CD8-positive, alpha-beta memory T cell (primary cell): ENCODE measurements around the gene VDAC2. TPM values are rescaled to one million over a fixed set of nuclear protein-coding genes. Genes with fewer than 3 reads are reported as not detected.
A peak's percentile ranks its signal among the peaks of the same experiment; 100 is the strongest.
"Not testable (repeated sequence)": the region's sequence is repeated elsewhere in the genome, so short reads cannot be mapped to it uniquely, and the experiment has no call there.

Experiments used
- CTCF ChIA-PET: fragments of 350-600 bp; sonication (Branson Sonifier 250); formaldehyde crosslinking; loops from one replicate; lab custom pipeline; 2021; ENCODE audit warnings: antibody characterized with exemption; lab: Charles Lee
- POLR2A ChIA-PET: fragments of 350-600 bp; sonication (Branson Sonifier 250); formaldehyde crosslinking; loops from one replicate; lab custom pipeline; 2021; ENCODE audit warnings: antibody characterized with exemption; lab: Charles Lee
- DNase-seq, 5 donors: peaks; one replicate each; pipeline versions ENCODE4 v3.0.0 to v3.0.0-alpha.2; 2020 to 2022; ENCODE audit warnings: mixed read lengths in 1 of 5
- H3K27ac ChIP-seq: one replicate; pipeline ENCODE4 v1.7.0; 2013; ENCODE audit warnings: low read depth, mild to moderate bottlenecking, low read length, moderate library complexity
- H3K27me3 ChIP-seq: 2 replicates; pipeline ENCODE4 v1.7.0; 2013; ENCODE audit warnings: low read length, mild to moderate bottlenecking; ENCODE audit not compliant: insufficient read depth, poor library complexity, severe bottlenecking
- H3K36me3 ChIP-seq: 2 replicates; pipeline ENCODE4 v1.7.0; 2013; ENCODE audit warnings: mild to moderate bottlenecking, low read length, moderate library complexity; ENCODE audit not compliant: insufficient read depth
- H3K4me1 ChIP-seq: 2 replicates; pipeline ENCODE4 v1.7.0; 2013; ENCODE audit warnings: mild to moderate bottlenecking, low read length, moderate library complexity; ENCODE audit not compliant: insufficient read depth
- H3K4me3 ChIP-seq: 2 replicates; pipeline ENCODE4 v1.7.0; 2013; ENCODE audit warnings: mild to moderate bottlenecking, low read length
- H3K9me3 ChIP-seq: 2 replicates; pipeline ENCODE4 v1.7.0; 2013; ENCODE audit warnings: mild to moderate bottlenecking, low read length
- H3K27ac Mint-ChIP-seq, 8 donors: one replicate each; pipeline ENCODE4 v1.8.0; 2020 to 2021; ENCODE audit warnings: mixed read lengths in 8 of 8, mild to moderate bottlenecking in 6 of 8, inconsistent platforms in 3 of 8, moderate library complexity in 3 of 8
- H3K27me3 Mint-ChIP-seq, 2 donors: one replicate each; pipeline ENCODE4 v1.8.0; 2020 to 2021; ENCODE audit warnings: mixed read lengths in 2 of 2, mild to moderate bottlenecking in 1 of 2, moderate library complexity in 1 of 2
- H3K36me3 Mint-ChIP-seq, 3 donors: one replicate each; pipeline ENCODE4 v1.8.0; 2020 to 2021; ENCODE audit warnings: mixed read lengths in 3 of 3, inconsistent platforms in 1 of 3, mild to moderate bottlenecking in 1 of 3
- H3K4me1 Mint-ChIP-seq, 3 donors: one replicate each; pipeline ENCODE4 v1.8.0; 2020 to 2021; ENCODE audit warnings: mixed read lengths in 3 of 3, inconsistent platforms in 1 of 3, mild to moderate bottlenecking in 1 of 3
- H3K4me3 Mint-ChIP-seq, 7 donors: one replicate each; pipeline ENCODE4 v1.8.0; 2020 to 2021; ENCODE audit warnings: mixed read lengths in 7 of 7, mild to moderate bottlenecking in 6 of 7, moderate library complexity in 4 of 7, inconsistent platforms in 2 of 7
- H3K9me3 Mint-ChIP-seq, 5 donors: one replicate each; pipeline ENCODE4 v1.8.0; 2020 to 2022; ENCODE audit warnings: mixed read lengths in 5 of 5, mild to moderate bottlenecking in 3 of 5, moderate library complexity in 2 of 5, inconsistent platforms in 1 of 5
- polyA plus RNA-seq: library from polyadenylated mRNA; unstranded; fragments of 300-500 nt; fragmentation: Illumina TruSeq; gene quantifications from one replicate; pipeline ENCODE4 v1.2.3, GENCODE V29; 2021
- total RNA-seq, 2 experiments: library from RNA; stranded (reverse); gene quantifications; one replicate each; pipeline ENCODE4 v1.2.3, GENCODE V29; 2021

The VDAC2 gene
- total and polyA plus RNA-seq, 3 experiments from 2014 or later, result 149 to 261 (median 247) TPM

DNA sequence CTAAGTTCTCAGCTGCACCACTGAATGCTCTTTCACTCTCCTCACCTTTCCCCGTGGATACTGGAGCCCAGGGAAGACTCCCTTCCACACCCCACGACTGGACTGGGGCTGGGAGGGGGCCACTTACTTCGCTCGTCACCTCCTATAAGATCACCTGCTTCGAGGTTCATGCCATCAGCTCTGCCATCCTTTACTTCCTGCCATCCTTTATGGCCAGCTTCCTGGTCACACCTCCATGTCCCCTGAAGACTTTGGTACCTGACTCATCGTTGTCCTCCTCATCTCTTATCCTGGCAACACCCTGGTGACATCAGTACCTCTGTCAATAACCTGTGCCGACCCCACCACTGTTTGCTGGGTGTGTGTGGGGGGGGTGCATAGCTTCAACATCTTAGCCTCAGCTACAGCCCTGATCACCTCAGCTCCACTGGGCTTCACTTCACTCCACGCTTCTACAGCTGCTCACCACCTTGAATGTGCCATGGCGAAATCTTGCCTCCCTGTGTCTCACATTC, 8.7 kb upstream of the VDAC2 start:
- H3K27ac Mint-ChIP-seq, result no peak overlapping the region
- H3K4me1 ChIP-seq, result no peaks in the 10 kb centered on the region
- no peak for DNase-seq
- H3K4me3 Mint-ChIP-seq, result no peak overlapping the region
- CTCF ChIA-PET, result interaction anchor here (1.1 to 6.4 kb wide), 3 partner anchors 9 to 34 kb away, joined by 3 to 37 read pairs (median 5); partner anchors contain the start of genes COMTD1 and VDAC2
- H3K9me3 Mint-ChIP-seq, result no peaks in the 10 kb centered on the region
- no peak overlapping the region for H3K27ac ChIP-seq
- no peaks in the 10 kb centered on the region for H3K36me3 ChIP-seq
- POLR2A ChIA-PET, result no interaction called here
- H3K4me3 ChIP-seq, result no peak overlapping the region
- H3K4me1 Mint-ChIP-seq, result no peaks in the 10 kb centered on the region
- no peaks in the 10 kb centered on the region for H3K36me3 Mint-ChIP-seq
- H3K27me3 ChIP-seq, result no peaks in the 10 kb centered on the region
- H3K27me3 Mint-ChIP-seq, result no peaks in the 10 kb centered on the region
- H3K9me3 ChIP-seq, result no peaks in the 10 kb centered on the region

DNA sequence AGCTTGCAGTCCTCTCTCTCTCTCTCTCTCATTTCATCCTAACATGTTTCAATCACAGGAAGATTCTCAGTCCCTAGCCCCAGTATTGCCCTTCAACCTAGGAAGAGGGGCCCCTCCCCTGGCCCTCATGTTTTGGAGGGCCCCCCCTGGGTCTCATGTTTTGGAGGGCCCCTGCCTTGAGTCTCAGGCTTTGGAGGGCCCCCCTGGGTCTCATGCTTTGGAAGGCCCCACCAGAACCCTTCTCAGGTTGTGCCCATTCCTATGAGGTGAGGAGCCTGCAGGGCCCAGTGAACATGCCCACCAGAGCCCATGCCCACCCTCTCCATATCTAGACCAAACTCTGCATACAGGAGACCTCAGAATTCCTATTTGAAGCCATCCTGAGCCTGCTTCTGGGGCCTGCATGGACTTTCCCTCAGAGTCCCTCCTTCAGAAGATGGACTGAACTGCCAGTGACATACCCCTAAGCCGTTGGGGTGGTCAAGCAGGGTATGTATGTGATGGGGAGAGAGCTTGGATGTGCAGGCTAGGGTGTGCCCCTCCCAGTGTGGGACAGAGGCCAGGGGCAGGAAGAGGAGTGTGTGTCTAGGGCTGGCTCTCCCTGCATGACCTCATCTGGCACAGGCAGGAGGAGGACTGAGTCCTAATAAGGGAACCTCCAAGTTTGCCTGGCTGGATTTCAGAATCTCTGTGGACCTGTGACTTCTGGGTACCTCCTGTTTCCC, 8.1 kb upstream of the VDAC2 start:
- Mint-ChIP-seq H3K4me3 (no peak overlapping the region), H3K36me3 (no peaks in the 10 kb centered on the region), H3K4me1 (no peaks in the 10 kb centered on the region), H3K27me3 (no peaks in the 10 kb centered on the region), H3K27ac (no peak overlapping the region), H3K9me3 (no peaks in the 10 kb centered on the region)
- H3K36me3 ChIP-seq, result no peaks in the 10 kb centered on the region
- no peaks in the 10 kb centered on the region for H3K9me3 ChIP-seq
- no peak overlapping the region for H3K27ac ChIP-seq
- ChIA-PET CTCF (interaction anchor here (1.1 to 6.4 kb wide), 2 partner anchors 14 to 33 kb away, joined by 3 to 37 read pairs; partner anchors contain the start of gene COMTD1), POLR2A (no interaction called here)
- H3K4me3 ChIP-seq, result no peak overlapping the region
- H3K4me1 ChIP-seq, result no peaks in the 10 kb centered on the region
- no peak for DNase-seq
- no peaks in the 10 kb centered on the region for H3K27me3 ChIP-seq

DNA sequence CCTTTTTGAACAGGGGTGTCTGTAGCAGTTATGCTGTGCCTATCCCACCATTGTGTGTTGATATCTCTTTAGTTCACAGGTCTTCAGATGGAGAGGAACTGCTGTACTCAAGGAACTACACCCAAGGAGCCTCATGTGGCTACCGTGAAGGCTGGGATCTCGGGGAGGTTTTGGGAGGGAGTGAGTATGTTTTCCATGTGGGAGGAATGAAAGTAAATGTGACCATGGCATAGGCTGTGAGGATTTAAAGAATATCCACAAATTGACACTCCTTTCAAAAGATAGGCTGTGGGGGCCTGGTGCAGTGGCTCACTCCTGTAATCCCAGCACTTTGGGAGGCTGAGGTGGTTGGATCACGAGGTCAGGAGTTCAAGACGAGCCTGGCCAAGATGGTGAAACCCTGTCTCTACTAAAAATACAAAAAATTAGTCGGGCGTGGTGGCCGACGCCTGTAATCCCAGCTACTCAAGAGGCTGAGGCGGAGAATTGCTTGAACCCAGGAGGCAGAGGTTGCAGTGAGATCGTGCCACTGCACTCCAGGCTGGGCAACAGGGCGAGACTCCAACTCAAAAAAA, 7.5 kb upstream of the VDAC2 start:
- H3K4me1 Mint-ChIP-seq, POLR2A ChIA-PET, H3K36me3 Mint-ChIP-seq: not testable (repeated sequence)

DNA sequence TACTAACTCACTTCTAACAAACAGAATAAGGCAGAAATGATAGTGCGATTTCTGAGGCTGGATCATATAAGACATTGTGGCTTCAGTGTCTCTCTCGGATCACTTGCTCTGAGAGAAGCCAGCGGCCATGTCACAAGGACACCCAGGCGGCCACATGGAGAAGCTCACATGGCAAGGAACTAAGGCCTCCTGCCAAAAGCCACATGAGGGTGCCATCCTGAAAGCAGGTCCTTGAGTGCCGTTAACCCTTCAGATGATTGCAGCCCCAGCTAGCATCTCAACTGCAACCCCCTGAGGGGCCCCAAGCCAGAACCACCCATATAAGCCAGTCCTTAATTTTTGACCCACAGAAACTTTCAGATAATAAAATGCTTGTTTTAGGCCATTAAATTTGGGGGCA, 6.9 kb upstream of the VDAC2 start:
- no peaks in the 10 kb centered on the region for H3K9me3 ChIP-seq
- ChIA-PET CTCF (interaction anchor here (4.0 to 10.5 kb wide), 2 partner anchors 16 to 30 kb away, joined by 15 to 168 read pairs; partner anchors contain the start of gene COMTD1), POLR2A (no interaction called here)
- no peaks in the 10 kb centered on the region for H3K27me3 Mint-ChIP-seq
- H3K27me3 ChIP-seq, result no peaks in the 10 kb centered on the region
- peak overlapping the region in 1 of 8 donors; percentile 11 for H3K27ac Mint-ChIP-seq
- H3K4me1 ChIP-seq, result no peaks in the 10 kb centered on the region
- H3K36me3 Mint-ChIP-seq, result no peaks in the 10 kb centered on the region
- H3K4me3 ChIP-seq, result no peak overlapping the region
- H3K27ac ChIP-seq, result no peak overlapping the region
- no peak overlapping the region for H3K4me3 Mint-ChIP-seq
- H3K9me3 Mint-ChIP-seq, result no peaks in the 10 kb centered on the region
- no peaks in the 10 kb centered on the region for H3K36me3 ChIP-seq
- no peaks in the 10 kb centered on the region for H3K4me1 Mint-ChIP-seq
- no peak for DNase-seq

More for the DNA sequence above, 7.5 kb upstream of the VDAC2 start:
- not testable (repeated sequence) for H3K4me3 Mint-ChIP-seq, H3K27ac Mint-ChIP-seq, H3K4me3 ChIP-seq, H3K27ac ChIP-seq, H3K36me3 ChIP-seq, H3K27me3 Mint-ChIP-seq, H3K4me1 ChIP-seq, H3K9me3 Mint-ChIP-seq, DNase-seq, H3K27me3 ChIP-seq, H3K9me3 ChIP-seq
- CTCF ChIA-PET, result interaction anchor here (4.0 to 10.5 kb wide), 2 partner anchors 15 to 31 kb away, joined by 15 to 168 read pairs; partner anchors contain the start of gene COMTD1

DNA sequence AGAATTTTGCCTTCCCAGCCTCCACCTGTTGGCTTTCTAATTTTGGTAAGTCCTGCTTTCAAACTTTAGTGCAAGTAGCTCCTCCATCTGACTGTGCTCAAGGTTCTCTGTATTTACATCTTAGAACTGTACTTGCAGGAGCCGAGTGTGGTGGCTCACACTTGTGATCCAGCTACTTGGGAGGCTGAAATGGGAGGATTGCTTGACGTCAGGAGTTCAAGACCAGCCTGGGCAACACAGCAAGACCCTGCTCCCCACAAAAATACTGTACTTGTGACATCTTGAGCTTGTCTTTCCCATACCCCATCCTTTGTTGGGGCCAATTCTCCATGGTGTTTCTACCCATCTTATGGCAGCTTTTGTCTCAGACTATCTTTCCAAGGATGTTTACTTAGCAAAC, 4.7 kb upstream of the VDAC2 start:
- Histone ChIP-seq H3K4me3 (no peak overlapping the region), H3K27ac (no peak overlapping the region), H3K9me3 (no peaks in the 10 kb centered on the region), H3K36me3 (no peaks in the 10 kb centered on the region), H3K4me1 (peaks cover 7% of the 10 kb centered on the region), H3K27me3 (no peaks in the 10 kb centered on the region)
- no peaks in the 10 kb centered on the region for H3K9me3 Mint-ChIP-seq
- peaks cover 4 to 10% (median 5%) of the 10 kb centered on the region in 3 donors for H3K4me1 Mint-ChIP-seq
- H3K36me3 Mint-ChIP-seq, result peaks cover 0 to 3% (median 0%) of the 10 kb centered on the region in 3 donors
- ChIA-PET POLR2A (no interaction called here), CTCF (interaction anchor here (4.0 to 10.5 kb wide), 2 partner anchors 18 to 28 kb away, joined by 15 to 168 read pairs; partner anchors contain the start of gene COMTD1)
- H3K27me3 Mint-ChIP-seq, result peaks cover 0 to 2% of the 10 kb centered on the region in 2 donors
- DNase-seq, result no peak
- H3K27ac Mint-ChIP-seq, result no peak overlapping the region
- peak overlapping the region in 1 of 7 donors; percentile 2 for H3K4me3 Mint-ChIP-seq

DNA sequence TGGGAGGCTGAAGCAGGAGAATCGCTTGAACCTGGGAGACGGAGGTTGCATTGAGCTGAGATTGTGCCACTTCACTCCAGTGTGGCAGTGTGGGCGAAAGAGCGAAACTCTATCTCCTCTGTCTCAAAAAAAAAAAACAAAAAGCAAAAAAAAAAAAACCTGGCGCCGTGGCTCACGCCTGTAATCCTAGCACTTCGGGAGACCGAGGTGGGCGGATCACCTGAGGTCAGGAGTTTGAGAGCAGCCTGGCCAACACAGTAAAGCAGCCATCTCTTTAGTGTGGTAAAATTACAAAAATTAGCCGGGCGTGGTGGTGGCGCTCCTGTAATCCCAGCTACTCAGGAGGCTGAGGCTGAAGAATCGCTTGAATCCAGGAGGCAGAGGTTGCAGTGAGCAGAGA, 4.0 kb upstream of the VDAC2 start:
- ChIA-PET POLR2A (interaction anchor here (0.6 kb wide), 1 partner anchor 1209 kb away, joined by 3 read pairs; the partner anchor contains the start of gene VCL), CTCF (interaction anchor here (4.0 to 10.5 kb wide), 2 partner anchors 19 to 27 kb away, joined by 15 to 168 read pairs; partner anchors contain the start of gene COMTD1)
- DNase-seq, H3K9me3 ChIP-seq, H3K27me3 ChIP-seq, H3K4me3 Mint-ChIP-seq, H3K36me3 ChIP-seq, H3K27me3 Mint-ChIP-seq, H3K9me3 Mint-ChIP-seq, H3K4me3 ChIP-seq, H3K27ac ChIP-seq: not testable (repeated sequence)
- peaks cover 13% of the 10 kb centered on the region for H3K4me1 ChIP-seq
- Mint-ChIP-seq H3K36me3 (peaks cover 0 to 10% (median 0%) of the 10 kb centered on the region in 3 donors), H3K4me1 (peaks cover 9 to 14% (median 9%) of the 10 kb centered on the region in 3 donors), H3K27ac (peak overlapping the region in 1 of 8 donors; percentile 53)

DNA sequence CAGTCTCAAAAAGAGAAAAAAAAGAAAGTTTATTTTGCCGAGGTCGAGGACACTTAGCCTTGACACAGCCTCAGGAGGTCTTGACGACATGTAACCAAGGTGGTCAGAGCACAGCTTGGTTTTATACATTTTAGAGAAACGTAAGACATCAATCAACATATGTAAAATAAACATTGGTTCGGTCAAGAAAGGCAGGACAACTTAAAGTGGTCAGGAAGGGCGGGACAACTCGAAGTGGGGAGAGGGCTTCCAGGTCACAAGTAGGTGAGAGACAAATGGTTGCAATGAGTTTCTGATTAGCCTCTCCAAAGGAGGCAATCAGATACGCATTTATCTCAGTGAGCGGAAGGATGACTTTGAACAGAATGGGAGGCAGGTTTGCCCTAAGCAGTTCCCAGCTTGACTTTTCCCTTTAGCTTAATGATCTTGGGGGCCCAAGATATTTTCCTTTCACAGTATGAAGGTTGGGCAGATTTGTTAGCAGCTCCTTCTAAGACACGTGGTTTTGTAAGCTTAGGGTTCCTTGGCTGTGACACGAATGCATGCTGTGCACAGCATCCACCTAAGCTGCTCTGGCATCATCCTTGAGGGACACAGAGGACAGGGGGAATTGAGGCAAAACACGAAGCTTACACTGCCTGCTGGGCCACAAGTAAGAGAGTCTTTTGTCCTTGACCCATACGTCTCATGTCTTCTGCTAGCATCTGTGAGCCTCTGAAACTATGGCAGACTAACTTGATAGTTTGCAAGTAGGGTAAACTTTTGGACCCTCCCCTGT, 3.3 kb upstream of the VDAC2 start:
- no peaks in the 10 kb centered on the region for H3K9me3 Mint-ChIP-seq
- H3K9me3 ChIP-seq, result no peaks in the 10 kb centered on the region
- H3K27ac Mint-ChIP-seq, result peak overlapping the region in 3 of 8 donors; percentile 7 to 99 (median 72)
- H3K4me3 ChIP-seq, result no peak overlapping the region
- CTCF ChIA-PET, result interaction anchor here (0.7 to 10.5 kb wide), 4 partner anchors 12 to 27 kb away, joined by 3 to 168 read pairs (median 10); partner anchors contain the start of gene COMTD1
- no peaks in the 10 kb centered on the region for H3K36me3 ChIP-seq
- DNase-seq, result no peak
- H3K27me3 Mint-ChIP-seq, result peaks cover 0 to 2% of the 10 kb centered on the region in 2 donors
- no peaks in the 10 kb centered on the region for H3K27me3 ChIP-seq
- no peak overlapping the region for H3K27ac ChIP-seq
- POLR2A ChIA-PET, result interaction anchor here (0.6 kb wide), 1 partner anchor 1209 kb away, joined by 3 read pairs; the partner anchor contains the start of gene VCL
- H3K4me3 Mint-ChIP-seq, result peak overlapping the region in 1 of 7 donors; percentile 22
- H3K36me3 Mint-ChIP-seq, result peaks cover 0 to 16% (median 0%) of the 10 kb centered on the region in 3 donors
- peaks cover 14 to 20% (median 15%) of the 10 kb centered on the region in 3 donors for H3K4me1 Mint-ChIP-seq
- peaks cover 19% of the 10 kb centered on the region for H3K4me1 ChIP-seq
